Spleen (tissue), 11 donors: ENCODE results near the gene CCDC188. TPM values are rescaled to one million over a fixed set of nuclear protein-coding genes. Genes with fewer than 3 reads are reported as not detected.
A peak's percentile ranks its signal among the peaks of the same experiment; 100 is the strongest.

Experiments
- DNase-seq: peaks from one replicate; pipeline ENCODE4 v3.0.0-alpha.2; 2020
- H3K27ac ChIP-seq, 8 donors: fragments of 200-600 bp; sonication (generic) in 7 of 8; 1 replicate in 4 of 8; 2 replicates in 4 of 8; pipeline versions ENCODE4 v1.5.0 to v1.8.0; 2016 to 2021; ENCODE audit warnings: inconsistent platforms in 4 of 8, mild to moderate bottlenecking in 4 of 8, moderate library complexity in 1 of 8
- H3K27me3 ChIP-seq, 7 donors: fragments of 200-600 bp; sonication (generic) in 6 of 7; replicated peaks in 1 of 7; 1 replicate in 4 of 7; 2 replicates in 3 of 7; pipeline versions ENCODE4 v1.5.0 to v1.8.0; 2016 to 2021; ENCODE audit warnings: inconsistent platforms in 3 of 7, mild to moderate bottlenecking in 1 of 7
- H3K36me3 ChIP-seq, 6 donors: fragments of 200-600 bp; sonication (generic) in 5 of 6; 1 replicate in 4 of 6; 2 replicates in 2 of 6; pipeline versions ENCODE4 v1.5.0 to v1.8.0; 2016 to 2021; ENCODE audit warnings: inconsistent platforms in 2 of 6
- H3K4me1 ChIP-seq, 6 donors: fragments of 200-600 bp; sonication (generic) in 5 of 6; 1 replicate in 3 of 6; 2 replicates in 3 of 6; pipeline versions ENCODE4 v1.5.0 to v1.8.0; 2016 to 2021; ENCODE audit warnings: inconsistent platforms in 3 of 6
- H3K4me3 ChIP-seq, 8 donors: fragments of 200-600 bp; sonication (generic) in 7 of 8; 1 replicate in 4 of 8; 2 replicates in 4 of 8; pipeline versions ENCODE4 v1.5.0 to v1.8.0; 2016 to 2021; ENCODE audit warnings: inconsistent platforms in 4 of 8, mild to moderate bottlenecking in 4 of 8, moderate library complexity in 2 of 8
- H3K9me3 ChIP-seq, 8 donors: fragments of 200-600 bp; sonication (generic) in 7 of 8; 1 replicate in 4 of 8; 2 replicates in 4 of 8; pipeline versions ENCODE4 v1.5.0 to v1.8.0; 2016 to 2021; ENCODE audit warnings: inconsistent platforms in 4 of 8
- POLR2A ChIP-seq, 3 donors: fragments of 450-650 bp; IDR thresholded peaks; one replicate each; pipeline ENCODE4 v1.5.1; 2017; ENCODE audit warnings: antibody characterized with exemption in 3 of 3, mild to moderate bottlenecking in 1 of 3
- POLR2AphosphoS5 ChIP-seq, 3 donors: sonication (generic); formaldehyde crosslinking; IDR thresholded peaks; one replicate each; pipeline ENCODE4 v1.5.1; 2017; ENCODE audit warnings: antibody characterized with exemption in 3 of 3
- WGBS, 5 donors: extraction: QIAGEN DNeasy Blood & Tissue Kit in 3 of 5; methylation state at CpG; one replicate each; pipeline versions ENCODE4 v1.1.5 to v1.1.7; 2013 to 2018; 5-methylcytosine and 5-hydroxymethylcytosine counted together
- intact Hi-C: fragments of 100-400 bp; cut with DNase I; formaldehyde crosslinking; loops from one replicate; pipeline ENCODE4 v1.15.0; 2023; ENCODE audit warnings: low total_unique reads
- polyA plus RNA-seq, 3 donors: library from polyadenylated mRNA; stranded (reverse); fragments of 200-250 nt; gene quantifications; one replicate each; pipeline ENCODE4 v1.2.1, GENCODE V29; 2013
- total RNA-seq, 7 donors: library from RNA; depleted of rRNA in 3 of 7; stranded (reverse); fragments of >200 nt in 3 of 7; fragmentation: NEBNext Ultra II Directional in 4 of 7; extraction: Animal tissue kit (Norgen Biotek cat#: 25700) in 4 of 7; gene quantifications; one replicate each; pipeline versions ENCODE4 v1.1.0 to v1.2.1, GENCODE V29; 2016 to 2021
- TF ChIP-seq, protein P1 (sequence below), 11 experiments: fragments of 200-600 bp in 7 of 11; fragments of 450-650 bp in 4 of 11; sonication (generic) in 4 of 11; IDR thresholded peaks in 8 of 11; conservative IDR thresholded peaks in 3 of 11; 1 replicate in 7 of 11; 2 replicates in 4 of 11; pipeline versions ENCODE4 v1.4.0 to v1.8.0; 2016 to 2021; ENCODE audit warnings: antibody characterized with exemption in 11 of 11, inconsistent platforms in 4 of 11, mild to moderate bottlenecking in 1 of 11
- donor health status: healthy with polysubstance abuse.
- donor health status: DM: no; HTN: no; CAD: no; lungs with moderate emphysema.
- donor health status: DM: no; HTN: no; CAD: no.
- donor health status: Bipolar disorder and iron deficiency.
- donor health status: healthy.
- donor health status: DM: no; HTN: no; CAD: no.
- donor health status: DM: yes; HTN: yes; CAD: no.

Gene CCDC188
- total and polyA plus RNA-seq, 10 donors: 0.29 to 7.6 (median 1.8) TPM; not detected in 1

DNA sequence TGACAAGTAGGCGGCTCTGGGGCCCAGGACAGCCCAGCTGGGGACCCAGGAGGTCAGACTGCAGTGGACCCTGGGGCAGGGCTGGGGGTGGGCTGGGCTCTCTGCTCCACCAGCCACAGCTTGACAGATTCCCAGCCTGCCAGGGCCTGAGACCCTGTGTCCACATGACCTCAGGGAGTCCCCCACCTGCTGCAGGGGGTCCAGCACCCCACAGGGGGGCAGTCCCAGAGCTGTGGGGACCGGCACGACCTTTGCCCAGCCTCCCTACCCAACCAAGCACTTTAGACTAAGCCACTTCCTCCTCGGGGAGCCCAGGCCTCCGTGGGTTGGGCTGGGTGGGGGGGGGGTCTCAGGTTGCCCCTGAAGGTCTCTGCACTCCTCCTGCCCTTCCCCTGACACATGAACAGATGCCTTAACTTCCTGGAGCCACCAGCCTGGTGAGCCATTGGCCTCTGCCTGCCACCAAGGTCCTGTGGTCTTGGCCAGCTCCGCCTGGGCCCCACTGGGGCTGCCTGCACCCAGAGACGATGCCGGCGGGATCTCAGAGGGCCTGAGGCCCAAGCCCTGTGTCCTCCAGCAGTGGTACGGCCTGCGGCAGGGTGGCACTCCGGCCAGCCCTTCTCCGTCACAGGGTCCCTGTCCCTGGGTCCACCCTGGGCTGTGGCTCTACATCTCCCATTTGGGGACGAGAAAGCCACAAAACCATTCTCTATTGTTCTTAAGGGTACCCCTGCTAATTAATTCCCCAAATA, 3.4 kb downstream of the CCDC188 start:
- H3K4me1 ChIP-seq: peaks cover 0 to 9% (median 2%) of the 10 kb centered on the region in 6 donors
- no peak for DNase-seq
- no peak overlapping the region for H3K4me3 ChIP-seq
- H3K36me3 ChIP-seq: peaks cover 0 to 40% (median 14%) of the 10 kb centered on the region in 6 donors
- intact Hi-C loops: no loop called here
- no peaks in the 10 kb centered on the region for H3K9me3 ChIP-seq
- TF ChIP-seq POLR2A (IDR thresholded peaks at IDR 0.05) (no peak), POLR2AphosphoS5 (IDR thresholded peaks at IDR 0.05) (no peak)
- TF ChIP-seq, protein P1, sequence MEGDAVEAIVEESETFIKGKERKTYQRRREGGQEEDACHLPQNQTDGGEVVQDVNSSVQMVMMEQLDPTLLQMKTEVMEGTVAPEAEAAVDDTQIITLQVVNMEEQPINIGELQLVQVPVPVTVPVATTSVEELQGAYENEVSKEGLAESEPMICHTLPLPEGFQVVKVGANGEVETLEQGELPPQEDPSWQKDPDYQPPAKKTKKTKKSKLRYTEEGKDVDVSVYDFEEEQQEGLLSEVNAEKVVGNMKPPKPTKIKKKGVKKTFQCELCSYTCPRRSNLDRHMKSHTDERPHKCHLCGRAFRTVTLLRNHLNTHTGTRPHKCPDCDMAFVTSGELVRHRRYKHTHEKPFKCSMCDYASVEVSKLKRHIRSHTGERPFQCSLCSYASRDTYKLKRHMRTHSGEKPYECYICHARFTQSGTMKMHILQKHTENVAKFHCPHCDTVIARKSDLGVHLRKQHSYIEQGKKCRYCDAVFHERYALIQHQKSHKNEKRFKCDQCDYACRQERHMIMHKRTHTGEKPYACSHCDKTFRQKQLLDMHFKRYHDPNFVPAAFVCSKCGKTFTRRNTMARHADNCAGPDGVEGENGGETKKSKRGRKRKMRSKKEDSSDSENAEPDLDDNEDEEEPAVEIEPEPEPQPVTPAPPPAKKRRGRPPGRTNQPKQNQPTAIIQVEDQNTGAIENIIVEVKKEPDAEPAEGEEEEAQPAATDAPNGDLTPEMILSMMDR (IDR thresholded peaks at IDR 0.05 in 8 of 11, conservative IDR thresholded peaks at IDR 0.05 in 3 of 11): no peak
- no peaks in the 10 kb centered on the region for H3K27me3 ChIP-seq
- 58 to 85% (median 63%) methylated on average over 4 to 14 of the region's 14 CpGs for WGBS, 5 donors
- no peak overlapping the region for H3K27ac ChIP-seq

DNA sequence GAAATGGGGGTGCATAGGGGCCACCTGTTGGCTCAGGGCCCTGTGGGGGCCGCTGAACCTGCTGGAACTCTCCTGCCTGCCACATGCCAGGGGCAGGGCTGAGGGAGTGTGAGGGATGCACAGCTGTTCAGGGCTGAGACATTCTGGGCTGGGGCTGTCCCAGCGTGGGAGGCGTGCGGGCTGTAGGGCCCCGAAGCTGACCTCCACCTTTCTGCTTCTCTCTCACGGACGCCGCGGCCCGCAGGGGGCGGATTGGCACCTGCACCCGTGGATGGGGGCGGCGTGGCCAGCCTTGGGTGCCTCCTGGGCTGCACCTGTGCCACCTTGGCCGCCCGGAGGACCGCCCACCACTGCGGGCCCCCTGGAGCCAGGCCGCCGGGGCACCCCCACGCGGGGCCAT, 4.1 kb downstream of the CCDC188 start:
- 63 to 90% (median 77%) methylated on average over 15 to 22 of the region's 22 CpGs for WGBS, 5 donors
- TF ChIP-seq, protein P1 (IDR thresholded peaks at IDR 0.05 in 8 of 11, conservative IDR thresholded peaks at IDR 0.05 in 3 of 11): no peak
- TF ChIP-seq POLR2A (IDR thresholded peaks at IDR 0.05): no peak
- TF ChIP-seq POLR2AphosphoS5 (IDR thresholded peaks at IDR 0.05): no peak
- intact Hi-C loops: no loop called here
- no peak overlapping the region for H3K27ac ChIP-seq
- H3K4me1 ChIP-seq: peaks cover 0 to 9% (median 0%) of the 10 kb centered on the region in 6 donors
- no peak overlapping the region for H3K4me3 ChIP-seq
- H3K9me3 ChIP-seq: no peaks in the 10 kb centered on the region
- no peaks in the 10 kb centered on the region for H3K27me3 ChIP-seq
- H3K36me3 ChIP-seq: peaks cover 0 to 42% (median 15%) of the 10 kb centered on the region in 6 donors
- DNase-seq: no peak

DNA sequence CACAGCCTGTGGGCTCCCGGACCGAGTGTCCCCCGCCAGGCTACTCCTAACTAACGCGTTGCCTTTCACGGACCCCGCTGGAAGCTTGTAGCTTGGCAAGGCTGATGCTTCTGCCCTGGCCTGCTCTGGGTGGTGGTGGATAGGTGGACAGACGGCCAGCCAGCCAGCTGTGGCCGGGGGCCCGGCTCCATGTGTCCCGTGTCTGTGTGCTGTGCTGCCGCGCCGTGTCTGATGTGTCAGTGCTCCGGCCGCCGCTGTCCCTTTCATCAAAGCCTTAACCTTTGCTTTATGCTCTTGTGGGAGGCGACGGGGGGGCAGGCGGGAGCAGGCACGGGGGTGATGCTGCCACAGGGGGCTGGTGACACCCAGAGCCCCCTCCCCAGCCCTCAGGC, 5.0 kb downstream of the CCDC188 start:
- TF ChIP-seq POLR2AphosphoS5 (IDR thresholded peaks at IDR 0.05) (peak in 1 of 3 donors; percentile 9), POLR2A (IDR thresholded peaks at IDR 0.05) (no peak)
- TF ChIP-seq, protein P1 (IDR thresholded peaks at IDR 0.05 in 8 of 11, conservative IDR thresholded peaks at IDR 0.05 in 3 of 11): no peak
- intact Hi-C loops: no loop called here
- Histone ChIP-seq H3K27ac (no peak overlapping the region), H3K4me1 (peaks cover 0 to 9% (median 0%) of the 10 kb centered on the region in 6 donors), H3K4me3 (no peak overlapping the region), H3K27me3 (no peaks in the 10 kb centered on the region), H3K36me3 (peaks cover 0 to 51% (median 15%) of the 10 kb centered on the region in 6 donors), H3K9me3 (no peaks in the 10 kb centered on the region)
- 88 to 94% (median 92%) methylated on average over 11 to 21 of the region's 21 CpGs for WGBS, 5 donors
- no peak for DNase-seq

DNA sequence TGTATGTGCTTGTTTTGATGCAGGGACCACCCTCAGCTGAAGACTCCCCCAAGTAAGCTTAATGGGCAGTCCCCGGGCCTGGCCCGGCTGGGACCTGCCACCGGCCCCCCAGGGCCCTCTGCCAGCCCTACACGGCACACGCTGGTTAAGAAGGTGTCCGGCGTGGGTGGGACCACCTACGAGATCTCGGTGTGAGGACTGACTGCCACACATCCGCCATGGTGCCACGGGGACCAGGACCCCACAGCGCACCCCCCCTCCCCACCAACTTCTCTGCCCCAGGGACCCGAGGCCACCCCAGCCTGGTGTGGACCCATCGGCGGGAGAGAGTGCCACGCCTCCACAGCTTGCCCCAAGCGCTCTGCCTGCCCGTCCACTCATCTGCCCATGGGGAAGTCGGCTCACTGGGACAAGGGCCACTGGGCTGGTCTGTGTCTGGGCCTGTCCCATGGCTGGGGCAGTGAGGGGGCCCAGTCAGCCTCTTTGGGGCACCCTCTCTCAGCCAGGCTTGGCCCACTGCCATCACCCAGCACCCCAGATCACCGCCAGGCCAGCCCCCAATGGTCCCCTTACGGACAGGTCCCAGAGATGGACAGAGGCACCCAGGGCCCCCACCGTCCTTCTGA, 5.5 kb downstream of the CCDC188 start:
- H3K27me3 ChIP-seq: no peaks in the 10 kb centered on the region
- DNase-seq: no peak
- H3K27ac ChIP-seq: no peak overlapping the region
- TF ChIP-seq POLR2A (IDR thresholded peaks at IDR 0.05) (no peak), POLR2AphosphoS5 (IDR thresholded peaks at IDR 0.05) (no peak)
- TF ChIP-seq, protein P1 (IDR thresholded peaks at IDR 0.05 in 8 of 11, conservative IDR thresholded peaks at IDR 0.05 in 3 of 11): no peak
- 91 to 96% (median 93%) methylated on average over 4 to 22 of the region's 22 CpGs for WGBS, 5 donors
- intact Hi-C loops: no loop called here
- H3K4me3 ChIP-seq: no peak overlapping the region
- H3K4me1 ChIP-seq: peaks cover 0 to 9% (median 0%) of the 10 kb centered on the region in 6 donors
- H3K9me3 ChIP-seq: no peaks in the 10 kb centered on the region
- peaks cover 0 to 56% (median 16%) of the 10 kb centered on the region in 6 donors for H3K36me3 ChIP-seq
